UCSD-AML1 (cell line): ENCODE results near the gene CTDSP1.

Experiments
- DNase-seq: peaks from one replicate; lab custom pipeline; 2025; ENCODE audit not compliant: unreplicated experiment; lab: John Stamatoyannopoulos, UW

CTDSP1 gene

DNA sequence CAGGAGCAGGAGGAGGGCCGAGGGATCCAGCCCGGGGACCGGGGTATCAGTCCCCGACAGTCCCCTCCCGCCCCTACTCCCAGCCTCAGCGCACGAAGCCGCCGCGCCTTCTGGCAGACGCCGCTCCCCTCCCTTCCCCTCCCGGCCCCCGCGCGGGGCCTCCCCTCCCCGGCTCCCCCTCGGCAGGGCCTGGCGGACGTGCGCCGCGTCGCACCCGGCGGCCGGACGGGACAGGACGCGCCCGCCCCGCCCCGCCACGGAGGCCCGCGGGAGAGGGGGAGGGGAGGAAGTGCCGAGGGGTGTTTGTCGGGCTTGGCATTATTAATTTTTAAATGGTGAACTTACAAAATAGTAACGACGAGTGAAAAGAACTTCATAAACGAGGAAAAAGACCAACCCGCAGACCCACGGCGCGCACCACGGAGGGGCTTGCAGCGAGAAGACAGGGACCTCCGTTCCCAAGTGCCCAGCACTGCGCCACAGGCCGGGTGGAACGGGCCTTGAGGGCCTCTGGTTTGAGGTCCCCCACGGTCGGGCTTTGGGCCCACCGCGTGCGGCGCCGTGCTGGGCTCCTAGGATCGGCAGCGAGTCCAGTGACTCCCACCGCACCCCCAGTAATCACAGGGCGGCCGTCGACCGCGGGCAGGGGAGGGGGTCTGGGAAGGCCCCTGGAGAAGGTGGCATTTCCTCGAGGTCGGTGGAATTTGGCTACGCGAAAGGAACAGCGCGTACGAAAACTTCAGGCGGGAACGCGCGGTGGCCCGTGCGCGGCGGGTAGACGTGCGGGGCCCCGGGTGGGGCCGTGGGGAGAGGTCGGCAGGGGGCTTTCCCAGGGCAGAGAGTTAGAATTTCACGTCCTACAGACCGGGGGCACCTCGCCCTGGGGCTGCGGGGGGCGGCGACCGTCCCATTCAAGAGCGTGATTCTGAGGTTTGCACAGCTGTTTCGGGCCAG lies 954 bp upstream of the CTDSP1 start:
- DNase-seq: peak; percentile 85

DNA sequence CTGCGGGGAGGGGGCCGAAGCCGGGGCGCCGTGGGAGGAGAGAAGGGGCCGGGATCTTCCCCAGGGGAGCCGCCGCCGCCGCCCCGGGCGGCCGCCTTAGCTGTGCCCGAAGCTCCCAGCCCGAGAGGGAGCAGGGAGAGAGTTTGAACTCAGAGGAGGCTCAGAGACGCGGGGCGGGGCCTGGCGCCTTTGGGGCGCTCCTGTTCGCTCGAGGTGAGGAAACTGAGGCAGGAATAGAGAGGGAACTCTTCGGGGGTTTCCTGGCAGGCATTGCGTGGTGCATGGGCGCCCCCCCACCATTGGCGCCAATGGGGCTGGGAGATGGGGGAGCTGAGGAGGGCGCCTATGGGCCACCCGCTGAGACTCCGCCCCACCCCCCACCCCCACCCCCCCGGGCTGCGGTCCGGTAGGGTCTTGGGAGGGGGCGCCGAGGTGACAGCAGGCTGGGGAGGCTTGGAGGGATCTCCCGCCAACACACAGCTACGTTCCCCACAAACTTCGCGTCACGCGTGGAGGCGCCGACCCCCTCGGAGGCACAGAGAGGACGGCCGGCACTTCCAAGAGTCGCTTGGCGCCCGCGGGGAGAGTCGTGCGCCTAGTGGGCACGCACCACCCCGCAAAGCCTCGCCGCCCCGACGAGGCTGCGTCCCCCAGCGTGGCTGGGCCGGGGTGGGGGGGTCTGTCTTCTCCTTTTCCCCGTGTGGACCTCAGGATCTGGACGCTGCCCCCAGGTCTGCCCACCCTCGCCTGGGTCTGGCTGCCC lies 680 bp downstream of the CTDSP1 start:
- peak; percentile 52 for DNase-seq

DNA sequence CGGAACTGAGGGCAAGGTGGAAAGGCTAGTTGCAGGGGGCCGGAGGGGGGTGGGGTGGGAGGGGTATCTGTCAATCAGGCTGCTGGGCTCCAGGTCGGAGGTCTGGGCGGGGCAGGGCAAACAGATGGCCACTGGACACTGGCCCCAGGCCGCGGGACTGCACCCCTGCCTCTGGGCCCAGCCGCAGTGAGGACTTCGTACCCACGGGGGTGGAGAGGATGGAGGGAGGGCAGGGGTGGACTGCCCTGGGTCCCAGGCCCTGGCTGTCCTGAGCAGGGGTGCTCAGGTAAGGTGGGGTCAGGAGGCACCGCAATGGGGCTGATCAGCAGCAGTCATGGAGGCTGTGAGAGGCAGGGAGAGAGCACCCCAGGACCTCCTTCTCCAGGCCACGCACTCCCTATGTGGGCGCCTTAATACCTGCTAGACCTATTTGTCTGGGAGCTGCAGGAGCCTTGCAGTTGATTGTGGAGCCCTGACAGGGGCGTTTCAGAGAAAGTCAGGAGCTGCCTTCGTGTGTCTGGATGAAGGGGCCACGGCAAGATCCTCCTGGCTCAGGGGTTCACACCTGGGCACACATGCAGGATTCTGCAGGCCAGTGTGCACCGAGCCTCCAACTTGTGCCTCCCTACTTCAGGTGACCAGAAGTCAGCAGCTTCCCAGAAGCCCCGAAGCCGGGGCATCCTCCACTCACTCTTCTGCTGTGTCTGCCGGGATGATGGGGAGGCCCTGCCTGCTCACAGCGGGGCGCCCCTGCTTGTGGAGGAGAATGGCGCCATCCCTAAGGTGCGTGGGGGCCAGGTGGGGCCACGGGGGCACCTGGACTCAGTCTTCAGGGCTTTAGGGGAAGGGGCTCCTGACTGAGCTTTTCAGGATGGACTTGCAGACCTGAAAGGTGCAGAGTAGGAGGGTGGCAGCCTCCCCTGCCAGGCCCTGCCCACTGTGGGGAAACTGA lies 1.5 kb downstream of the CTDSP1 start:
- DNase-seq: no peak

DNA sequence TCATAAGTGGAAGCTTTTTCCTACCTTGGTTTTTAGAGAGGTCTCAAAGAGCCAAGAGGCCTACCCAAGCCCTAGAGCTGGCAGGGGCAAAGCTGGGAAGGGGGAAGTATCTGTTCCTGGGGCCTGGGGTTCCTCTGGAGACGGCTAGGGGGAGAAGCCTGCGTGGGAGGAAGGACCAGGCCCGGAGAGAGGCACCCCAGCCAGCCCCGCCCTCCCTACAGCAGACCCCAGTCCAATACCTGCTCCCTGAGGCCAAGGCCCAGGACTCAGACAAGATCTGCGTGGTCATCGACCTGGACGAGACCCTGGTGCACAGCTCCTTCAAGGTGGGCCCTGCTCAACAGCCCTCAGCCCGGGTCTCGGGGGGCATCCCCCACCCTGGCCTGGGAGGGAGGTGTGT lies 2.2 kb downstream of the CTDSP1 start:
- DNase-seq: no peak

DNA sequence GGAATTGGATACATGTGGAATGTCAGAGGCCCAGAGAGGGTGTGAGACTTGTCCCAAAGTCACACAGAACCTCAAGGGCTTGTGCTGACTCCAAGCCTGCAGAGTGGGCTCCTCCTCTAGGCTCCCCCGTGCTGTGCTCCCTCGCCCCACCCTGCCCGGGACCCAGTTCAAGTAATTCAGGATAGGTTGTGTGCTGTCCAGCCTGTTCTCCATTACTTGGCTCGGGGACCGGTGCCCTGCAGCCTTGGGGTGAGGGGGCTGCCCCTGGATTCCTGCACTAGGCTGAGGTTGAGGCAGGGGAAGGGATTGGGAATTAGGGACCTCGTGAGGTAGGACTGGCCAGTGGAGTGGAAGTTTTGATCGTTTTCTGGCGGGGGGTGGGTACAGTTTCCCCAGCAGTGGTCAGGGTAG lies 2.8 kb downstream of the CTDSP1 start:
- DNase-seq: no peak

DNA sequence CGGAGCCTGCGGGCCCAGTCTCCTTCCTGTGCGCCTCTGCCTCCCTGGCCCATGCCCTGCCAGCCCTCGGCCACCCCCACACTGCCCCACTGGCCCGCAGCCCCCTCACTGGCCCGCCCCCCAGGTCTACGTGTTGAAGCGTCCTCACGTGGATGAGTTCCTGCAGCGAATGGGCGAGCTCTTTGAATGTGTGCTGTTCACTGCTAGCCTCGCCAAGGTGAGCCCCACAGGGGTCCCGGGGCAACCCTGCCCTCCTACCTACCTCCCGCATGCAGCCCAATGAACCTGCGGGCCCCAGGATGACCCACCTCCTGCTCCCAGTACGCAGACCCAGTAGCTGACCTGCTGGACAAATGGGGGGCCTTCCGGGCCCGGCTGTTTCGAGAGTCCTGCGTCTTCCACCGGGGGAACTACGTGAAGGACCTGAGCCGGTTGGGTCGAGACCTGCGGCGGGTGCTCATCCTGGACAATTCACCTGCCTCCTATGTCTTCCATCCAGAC lies 3.3 kb downstream of the CTDSP1 start:
- no peak for DNase-seq

DNA sequence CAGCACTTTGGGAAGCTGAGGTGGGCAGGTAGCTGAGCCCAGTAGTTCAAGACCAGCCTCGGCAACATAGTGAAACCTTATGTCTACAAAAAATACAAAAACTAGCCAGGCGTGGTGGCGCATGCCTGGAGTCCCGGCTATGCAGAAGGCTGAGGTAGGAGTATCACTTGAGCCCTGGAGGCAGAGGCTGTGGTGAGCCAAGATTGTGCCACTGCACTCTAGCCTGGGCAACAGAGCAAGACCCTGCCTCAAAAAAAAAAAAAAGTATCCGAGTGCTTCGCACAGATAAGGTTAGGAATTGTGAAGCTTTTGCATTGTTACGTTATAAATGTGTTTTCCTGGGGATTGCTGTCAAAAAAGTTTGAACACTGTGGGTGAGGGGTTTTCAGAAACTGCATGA lies 4.1 kb downstream of the CTDSP1 start:
- DNase-seq: no peak

DNA sequence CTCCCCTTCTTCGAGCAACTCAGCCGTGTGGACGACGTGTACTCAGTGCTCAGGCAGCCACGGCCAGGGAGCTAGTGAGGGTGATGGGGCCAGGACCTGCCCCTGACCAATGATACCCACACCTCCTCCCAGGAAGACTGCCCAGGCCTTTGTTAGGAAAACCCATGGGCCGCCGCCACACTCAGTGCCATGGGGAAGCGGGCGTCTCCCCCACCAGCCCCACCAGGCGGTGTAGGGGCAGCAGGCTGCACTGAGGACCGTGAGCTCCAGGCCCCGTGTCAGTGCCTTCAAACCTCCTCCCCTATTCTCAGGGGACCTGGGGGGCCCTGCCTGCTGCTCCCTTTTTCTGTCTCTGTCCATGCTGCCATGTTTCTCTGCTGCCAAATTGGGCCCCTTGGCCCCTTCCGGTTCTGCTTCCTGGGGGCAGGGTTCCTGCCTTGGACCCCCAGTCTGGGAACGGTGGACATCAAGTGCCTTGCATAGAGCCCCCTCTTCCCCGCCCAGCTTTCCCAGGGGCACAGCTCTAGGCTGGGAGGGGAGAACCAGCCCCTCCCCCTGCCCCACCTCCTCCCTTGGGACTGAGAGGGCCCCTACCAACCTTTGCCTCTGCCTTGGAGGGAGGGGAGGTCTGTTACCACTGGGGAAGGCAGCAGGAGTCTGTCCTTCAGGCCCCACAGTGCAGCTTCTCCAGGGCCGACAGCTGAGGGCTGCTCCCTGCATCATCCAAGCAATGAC lies 4.8 kb downstream of the CTDSP1 start:
- DNase-seq: no peak

DNA sequence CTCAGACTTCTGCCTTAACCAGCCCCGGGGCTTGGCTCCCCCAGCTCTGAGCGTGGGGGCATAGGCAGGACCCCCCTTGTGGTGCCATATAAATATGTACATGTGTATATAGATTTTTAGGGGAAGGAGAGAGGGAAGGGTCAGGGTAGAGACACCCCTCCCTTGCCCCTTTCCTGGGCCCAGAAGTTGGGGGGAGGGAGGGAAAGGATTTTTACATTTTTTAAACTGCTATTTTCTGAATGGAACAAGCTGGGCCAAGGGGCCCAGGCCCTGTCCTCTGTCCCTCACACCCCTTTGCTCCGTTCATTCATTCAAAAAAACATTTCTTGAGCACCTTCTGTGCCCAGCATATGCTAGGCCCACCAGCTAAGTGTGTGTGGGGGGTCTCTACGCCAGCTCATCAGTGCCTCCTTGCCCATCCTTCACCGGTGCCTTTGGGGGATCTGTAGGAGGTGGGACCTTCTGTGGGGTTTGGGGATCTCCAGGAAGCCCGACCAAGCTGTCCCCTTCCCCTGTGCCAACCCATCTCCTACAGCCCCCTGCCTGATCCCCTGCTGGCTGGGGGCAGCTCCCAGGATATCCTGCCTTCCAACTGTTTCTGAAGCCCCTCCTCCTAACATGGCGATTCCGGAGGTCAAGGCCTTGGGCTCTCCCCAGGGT lies 5.5 kb downstream of the CTDSP1 start:
- DNase-seq: no peak

DNA sequence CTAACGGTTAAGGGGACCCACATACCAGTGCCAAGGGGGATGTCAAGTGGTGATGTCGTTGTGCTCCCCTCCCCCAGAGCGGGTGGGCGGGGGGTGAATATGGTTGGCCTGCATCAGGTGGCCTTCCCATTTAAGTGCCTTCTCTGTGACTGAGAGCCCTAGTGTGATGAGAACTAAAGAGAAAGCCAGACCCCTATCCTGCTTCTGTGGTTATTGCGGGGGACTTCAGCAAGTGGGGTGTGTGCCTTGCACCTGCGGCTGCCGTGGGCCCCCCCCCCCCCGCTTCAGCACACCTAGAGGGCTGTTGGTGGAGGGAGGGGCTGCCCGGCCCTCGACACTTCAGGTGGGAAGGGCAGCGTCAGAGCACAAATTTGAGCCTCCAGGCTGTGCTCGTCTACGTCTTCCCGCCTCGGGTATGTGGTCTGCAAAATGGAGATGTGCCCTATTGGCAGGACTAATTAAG lies 6.1 kb downstream of the CTDSP1 start:
- peak; percentile 72 for DNase-seq

DNA sequence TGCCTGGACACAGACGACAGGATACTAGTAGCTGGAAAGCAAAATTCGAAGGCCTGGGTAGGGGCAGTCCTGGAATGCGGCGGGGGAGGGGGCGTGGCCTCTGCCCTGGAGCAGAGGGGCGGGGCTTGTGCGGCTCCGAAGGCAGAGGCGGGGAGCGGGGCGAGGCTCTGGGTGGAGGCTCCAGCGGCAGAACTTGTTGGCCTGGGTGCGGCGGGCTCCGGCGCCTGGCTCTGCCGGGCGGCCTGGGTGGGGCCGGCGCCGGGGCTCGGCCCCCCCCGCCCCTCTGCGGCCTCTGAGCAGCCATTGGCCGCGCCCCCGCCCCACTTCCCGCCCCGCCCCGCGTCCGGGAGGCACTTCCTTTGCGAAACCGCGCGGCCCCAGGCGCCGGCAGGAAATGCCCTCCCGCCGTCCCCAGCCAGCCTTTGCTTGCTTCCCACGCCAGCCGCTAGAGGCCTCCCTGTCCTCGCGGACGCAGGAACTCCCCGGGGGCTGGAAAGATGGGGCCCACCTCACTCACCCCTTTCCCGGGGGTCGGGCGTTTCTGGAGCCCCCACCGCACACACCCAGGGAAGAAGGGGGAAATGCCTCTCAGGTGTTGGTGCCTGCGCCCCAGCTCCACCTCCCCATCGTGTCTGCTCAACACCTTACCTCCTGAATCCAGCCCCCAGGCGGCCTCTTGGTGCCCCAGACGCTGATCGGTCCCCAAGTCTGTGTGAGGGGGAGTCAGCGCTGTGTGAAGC lies 6.7 kb downstream of the CTDSP1 start:
- peak; percentile 98 for DNase-seq

DNA sequence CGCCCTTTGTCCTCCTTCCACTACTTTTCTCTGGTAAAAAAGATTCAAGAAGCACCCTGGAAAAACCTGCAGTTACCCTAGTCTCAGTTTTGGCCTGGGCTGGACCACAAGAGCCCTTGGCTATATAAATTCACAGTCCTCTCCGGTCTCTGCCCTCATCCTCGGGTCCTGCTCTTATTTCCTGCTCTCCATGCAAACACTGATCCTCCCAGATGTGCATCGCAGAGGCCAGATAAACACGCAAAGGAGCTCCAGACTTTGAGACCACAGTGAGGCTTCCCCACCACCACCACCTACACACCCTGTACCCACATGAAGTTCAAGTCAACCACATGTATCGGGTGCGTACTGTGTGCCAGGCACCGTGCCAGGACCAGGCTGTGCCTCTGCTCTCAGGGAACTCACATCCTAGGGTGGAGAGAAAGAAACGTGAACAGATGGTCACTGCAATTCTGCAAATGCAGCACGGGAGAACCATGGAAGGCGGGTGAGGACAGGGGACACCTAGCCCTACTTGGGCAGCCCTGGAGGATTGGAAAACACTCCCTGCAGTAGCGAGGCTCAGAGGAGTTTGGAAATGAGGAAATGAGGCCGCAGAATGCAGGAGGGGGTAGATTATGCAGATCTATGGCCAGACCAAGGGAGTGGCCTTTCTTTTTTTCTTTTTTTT lies 7.4 kb downstream of the CTDSP1 start:
- peak; percentile 77 for DNase-seq

DNA sequence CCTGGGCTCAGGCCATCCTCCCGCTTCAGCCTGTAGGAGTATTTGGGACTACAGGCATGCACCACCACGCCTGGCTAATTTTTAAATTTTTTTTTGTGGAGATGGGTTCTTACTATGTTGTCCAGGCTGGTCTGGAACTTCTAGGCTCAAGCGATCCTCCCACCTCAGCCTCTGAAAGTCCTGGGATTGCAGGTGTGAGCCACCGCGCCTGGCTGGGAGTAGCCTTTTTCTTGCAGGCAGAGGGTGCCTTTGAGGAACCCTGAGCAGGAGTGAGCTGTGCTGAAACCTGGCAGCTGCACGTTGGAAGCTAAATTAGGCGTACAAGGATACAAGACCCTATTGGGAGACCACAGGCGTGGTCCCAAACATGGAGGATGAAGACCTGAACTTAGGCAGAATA lies 8.0 kb downstream of the CTDSP1 start:
- no peak for DNase-seq

DNA sequence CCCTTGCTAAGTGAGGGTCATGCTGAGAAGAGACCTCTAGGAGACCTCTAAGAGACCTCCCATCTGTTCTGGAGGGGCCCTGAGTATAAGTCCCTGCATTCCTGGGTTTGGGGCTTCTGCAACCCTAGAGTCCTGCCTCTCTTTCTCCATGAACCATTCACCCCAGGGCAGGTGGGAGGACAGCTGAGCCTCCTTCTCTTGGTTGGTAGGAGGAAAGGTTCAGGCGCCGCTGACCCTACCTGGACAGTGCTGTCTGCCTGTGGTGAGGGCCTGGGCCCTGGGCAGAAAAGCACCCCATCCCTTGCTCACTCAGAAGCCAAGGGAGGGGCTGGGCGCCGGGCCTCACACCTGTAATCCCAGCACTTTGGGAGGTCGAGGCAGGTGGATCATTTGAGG lies 18.7 kb downstream of the CTDSP1 start:
- DNase-seq: no peak

DNA sequence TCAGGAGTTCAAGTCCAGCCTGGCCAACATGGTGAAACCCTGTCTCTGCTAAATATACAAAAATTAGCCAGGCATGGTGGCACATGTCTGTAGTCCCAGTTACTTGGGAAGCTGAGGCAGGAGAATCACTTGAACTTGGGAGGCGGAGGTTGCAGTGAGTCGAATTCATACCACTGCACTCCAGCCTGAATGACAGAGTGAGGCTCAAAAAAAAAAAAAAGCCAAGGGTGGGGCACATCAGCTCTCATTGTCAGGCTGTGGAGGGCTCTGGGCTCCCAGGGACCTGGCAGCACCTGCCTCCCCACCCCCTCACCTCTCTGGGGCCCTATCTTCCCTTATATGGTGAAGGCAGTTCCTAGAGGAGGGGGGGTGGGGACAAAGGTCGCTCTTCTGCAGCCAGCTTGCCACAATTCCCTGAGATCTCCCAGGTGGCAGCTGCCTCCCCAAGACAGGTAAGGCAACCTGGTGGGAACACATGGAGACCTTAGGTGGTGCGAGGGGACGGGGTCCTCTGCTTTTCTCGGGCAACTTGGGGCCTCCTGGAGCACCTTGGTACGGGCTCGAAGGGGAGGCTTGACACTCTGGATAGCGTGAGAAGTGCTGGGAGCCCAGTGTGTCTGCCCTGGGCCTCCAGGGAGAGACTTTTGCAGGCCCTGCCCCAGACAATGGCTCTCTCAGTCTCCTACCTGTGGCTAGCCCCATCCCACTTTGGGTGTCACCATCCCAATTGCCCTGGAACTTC lies 19.2 kb downstream of the CTDSP1 start, which contains the start of gene VIL1:
Gene VIL1, plus strand, starts transcription at position 407 of the 742 bp plus-strand sequence. CDS start 4,656 bp downstream, outside the sequence.
- DNase-seq: no peak

DNA sequence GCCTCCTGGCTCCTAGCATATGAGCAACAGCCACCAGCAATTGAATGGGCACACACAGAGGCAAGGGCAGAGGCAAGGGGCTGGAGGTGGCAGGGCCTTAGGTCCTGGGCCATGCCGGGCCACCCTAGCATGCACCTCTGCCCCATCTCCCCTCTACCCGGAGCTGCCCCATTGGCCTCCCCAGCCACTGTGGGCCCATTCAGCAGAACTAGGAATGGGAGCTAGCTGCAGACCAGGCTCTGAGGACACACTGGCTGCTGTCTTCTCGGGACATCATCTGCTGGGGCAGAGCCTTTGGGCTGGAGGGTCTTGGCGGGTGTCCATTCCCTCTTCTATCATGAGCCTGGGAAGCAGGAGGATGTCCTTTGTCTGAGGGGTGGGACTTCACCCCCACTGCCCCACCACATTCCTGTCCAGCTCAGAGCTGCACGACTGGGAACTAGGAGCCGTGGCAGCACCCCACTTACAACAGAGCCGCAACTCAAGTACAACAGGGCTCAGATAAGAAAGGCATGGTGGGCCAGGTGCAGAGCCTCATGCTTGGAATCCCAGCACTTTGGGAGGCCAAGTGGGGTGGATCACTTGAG lies 20.1 kb downstream of the CTDSP1 start:
- no peak for DNase-seq

DNA sequence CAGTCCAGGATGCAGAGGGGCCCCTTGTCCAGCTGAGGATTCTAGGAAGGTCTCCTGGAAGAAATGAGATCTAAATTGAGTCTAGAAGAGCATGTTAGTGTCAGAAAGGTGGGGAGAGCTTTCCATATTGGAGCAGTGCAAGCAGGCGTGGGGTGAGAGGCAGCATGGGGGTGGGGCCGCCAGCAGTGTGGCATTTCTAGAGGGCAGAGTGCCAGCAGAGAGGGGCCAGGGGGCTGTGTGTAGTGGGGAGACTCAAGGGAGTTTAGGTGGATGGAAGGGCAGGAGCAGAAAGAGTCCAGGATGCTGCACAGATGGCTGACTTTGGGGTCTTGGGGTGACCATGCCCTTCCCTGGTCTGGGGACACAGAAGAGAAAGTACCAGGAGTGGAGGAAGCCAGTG lies 21.4 kb downstream of the CTDSP1 start:
- no peak for DNase-seq
